ENCODE results near the gene ZMAT2. TPM values are rescaled to one million over a fixed set of nuclear protein-coding genes. Genes with fewer than 3 reads are reported as not detected.

The ZMAT2 gene
- total and polyA plus RNA-seq, 12 donors = 24.6 to 122 (median 51.6) TPM

DNA sequence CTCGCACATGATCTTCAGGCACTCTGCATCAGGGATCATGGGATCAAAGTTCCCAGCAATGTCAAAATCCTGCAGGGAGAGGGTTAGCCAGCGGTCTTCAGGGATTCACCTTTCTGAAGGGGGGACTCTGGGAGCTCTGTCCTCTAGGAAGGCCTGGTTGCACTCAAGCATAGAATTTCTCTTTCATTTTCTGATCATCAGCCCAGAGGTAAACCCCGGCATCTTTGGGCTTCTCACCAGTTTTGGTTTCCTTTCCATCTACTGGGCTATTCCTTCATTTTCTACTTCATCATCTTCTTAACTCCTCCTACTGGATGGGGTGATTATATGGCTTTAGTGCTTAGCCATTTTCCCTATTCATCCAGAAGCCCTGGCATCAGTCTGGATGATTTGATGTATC, 22.3 kb upstream of the ZMAT2 start:
- no peak for DNase-seq
- Histone ChIP-seq H3K4me1 (replicated peaks in 1 of 2) (peaks cover 0 to 3% of the 10 kb centered on the region in 2 donors), H3K9me3 (replicated peaks in 1 of 3) (no peaks in the 10 kb centered on the region), H3K4me3 (no peak overlapping the region), H3K27ac (no peak overlapping the region), H3K36me3 (replicated peaks in 1 of 2) (peaks cover 0 to 83% of the 10 kb centered on the region in 2 donors), H3K27me3 (no peaks in the 10 kb centered on the region)
- WGBS, 4 donors = 81 to 87% (median 85%) methylated on average over 3 of the region's 3 CpGs
- intact Hi-C loops (cut with DNase I) = no loop called here
- TF ChIP-seq, protein P1, sequence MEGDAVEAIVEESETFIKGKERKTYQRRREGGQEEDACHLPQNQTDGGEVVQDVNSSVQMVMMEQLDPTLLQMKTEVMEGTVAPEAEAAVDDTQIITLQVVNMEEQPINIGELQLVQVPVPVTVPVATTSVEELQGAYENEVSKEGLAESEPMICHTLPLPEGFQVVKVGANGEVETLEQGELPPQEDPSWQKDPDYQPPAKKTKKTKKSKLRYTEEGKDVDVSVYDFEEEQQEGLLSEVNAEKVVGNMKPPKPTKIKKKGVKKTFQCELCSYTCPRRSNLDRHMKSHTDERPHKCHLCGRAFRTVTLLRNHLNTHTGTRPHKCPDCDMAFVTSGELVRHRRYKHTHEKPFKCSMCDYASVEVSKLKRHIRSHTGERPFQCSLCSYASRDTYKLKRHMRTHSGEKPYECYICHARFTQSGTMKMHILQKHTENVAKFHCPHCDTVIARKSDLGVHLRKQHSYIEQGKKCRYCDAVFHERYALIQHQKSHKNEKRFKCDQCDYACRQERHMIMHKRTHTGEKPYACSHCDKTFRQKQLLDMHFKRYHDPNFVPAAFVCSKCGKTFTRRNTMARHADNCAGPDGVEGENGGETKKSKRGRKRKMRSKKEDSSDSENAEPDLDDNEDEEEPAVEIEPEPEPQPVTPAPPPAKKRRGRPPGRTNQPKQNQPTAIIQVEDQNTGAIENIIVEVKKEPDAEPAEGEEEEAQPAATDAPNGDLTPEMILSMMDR (IDR thresholded peaks at IDR 0.05) = no peak
- TF ChIP-seq POLR2A (IDR thresholded peaks at IDR 0.05) = no peak

DNA sequence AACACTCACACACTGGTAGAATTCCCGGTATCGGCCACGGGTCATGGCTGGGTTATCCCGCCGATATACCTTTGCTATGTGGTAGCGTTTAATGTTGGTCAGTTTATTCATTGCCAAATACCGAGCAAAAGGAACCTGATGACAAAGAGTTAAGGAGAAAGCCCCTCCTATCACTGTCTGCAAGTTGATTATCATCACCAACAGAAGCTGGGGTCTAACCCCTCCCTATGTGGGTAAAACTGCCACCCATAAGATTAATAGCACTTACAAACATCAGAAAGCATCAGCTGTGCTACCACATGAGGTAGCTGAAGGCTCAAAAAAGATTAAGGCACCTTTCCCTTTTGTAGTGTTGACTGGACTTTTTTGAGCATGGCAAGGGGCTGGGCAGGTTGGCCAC, 21.3 kb upstream of the ZMAT2 start:
- DNase-seq = no peak
- intact Hi-C loops (cut with DNase I) = no loop called here
- Histone ChIP-seq H3K27ac (no peak overlapping the region), H3K4me3 (no peak overlapping the region), H3K9me3 (replicated peaks in 1 of 3) (no peaks in the 10 kb centered on the region), H3K4me1 (replicated peaks in 1 of 2) (peaks cover 0 to 3% of the 10 kb centered on the region in 2 donors), H3K36me3 (replicated peaks in 1 of 2) (peaks cover 0 to 78% of the 10 kb centered on the region in 2 donors), H3K27me3 (no peaks in the 10 kb centered on the region)
- WGBS, 4 donors = 95 to 98% (median 96%) methylated on average over 7 of the region's 7 CpGs
- TF ChIP-seq, protein P1 (IDR thresholded peaks at IDR 0.05) = no peak
- no peak for TF ChIP-seq POLR2A (IDR thresholded peaks at IDR 0.05)

DNA sequence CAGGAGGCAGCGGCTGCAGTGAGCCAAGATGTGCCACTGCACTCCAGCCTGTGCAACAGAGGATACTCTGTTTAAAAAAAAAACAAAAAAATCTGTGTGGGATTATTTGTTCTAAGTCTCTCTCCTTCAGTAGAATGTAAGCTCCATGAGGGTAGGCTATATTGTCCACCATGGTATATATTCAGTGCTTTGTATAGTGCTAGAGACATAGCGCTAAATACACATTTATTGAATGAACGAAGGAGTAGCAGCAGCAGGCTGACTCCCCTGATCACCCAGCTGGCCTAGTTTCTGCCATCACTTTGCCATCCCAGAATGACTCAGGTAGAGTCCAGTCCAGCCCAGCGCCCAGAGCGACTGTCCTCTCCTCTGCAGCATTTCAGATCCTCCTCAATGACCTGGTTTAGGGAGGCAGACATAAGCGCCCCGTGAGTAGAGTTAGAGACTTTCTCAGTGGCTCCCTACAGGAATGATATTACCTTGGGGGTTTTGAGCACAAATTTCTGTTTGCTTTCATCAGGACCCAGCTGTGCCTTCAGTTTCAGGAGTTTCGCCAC, 9.8 kb upstream of the ZMAT2 start:
- Histone ChIP-seq H3K27me3 (no peaks in the 10 kb centered on the region), H3K9me3 (replicated peaks in 1 of 3) (no peaks in the 10 kb centered on the region), H3K4me3 (peak overlapping the region in 2 of 4 donors; percentile 78 to 85), H3K4me1 (replicated peaks in 1 of 2) (peaks cover 22 to 33% of the 10 kb centered on the region in 2 donors), H3K36me3 (replicated peaks in 1 of 2) (peaks cover 0 to 35% of the 10 kb centered on the region in 2 donors), H3K27ac (peak overlapping the region in 4 of 5 donors; percentile 71 to 90 (median 82))
- WGBS, 4 donors = 44 to 55% (median 49%) methylated on average over 8 of the region's 8 CpGs
- peak in 1 of 7 donors; percentile 18 for DNase-seq
- intact Hi-C loops (cut with DNase I) = loop anchor here in 1 of 2 donors (10.0 kb wide), 1 partner anchor 146 kb away; the partner anchor contains the start of gene EIF4EBP3
- TF ChIP-seq, protein P1 (IDR thresholded peaks at IDR 0.05) = no peak

DNA sequence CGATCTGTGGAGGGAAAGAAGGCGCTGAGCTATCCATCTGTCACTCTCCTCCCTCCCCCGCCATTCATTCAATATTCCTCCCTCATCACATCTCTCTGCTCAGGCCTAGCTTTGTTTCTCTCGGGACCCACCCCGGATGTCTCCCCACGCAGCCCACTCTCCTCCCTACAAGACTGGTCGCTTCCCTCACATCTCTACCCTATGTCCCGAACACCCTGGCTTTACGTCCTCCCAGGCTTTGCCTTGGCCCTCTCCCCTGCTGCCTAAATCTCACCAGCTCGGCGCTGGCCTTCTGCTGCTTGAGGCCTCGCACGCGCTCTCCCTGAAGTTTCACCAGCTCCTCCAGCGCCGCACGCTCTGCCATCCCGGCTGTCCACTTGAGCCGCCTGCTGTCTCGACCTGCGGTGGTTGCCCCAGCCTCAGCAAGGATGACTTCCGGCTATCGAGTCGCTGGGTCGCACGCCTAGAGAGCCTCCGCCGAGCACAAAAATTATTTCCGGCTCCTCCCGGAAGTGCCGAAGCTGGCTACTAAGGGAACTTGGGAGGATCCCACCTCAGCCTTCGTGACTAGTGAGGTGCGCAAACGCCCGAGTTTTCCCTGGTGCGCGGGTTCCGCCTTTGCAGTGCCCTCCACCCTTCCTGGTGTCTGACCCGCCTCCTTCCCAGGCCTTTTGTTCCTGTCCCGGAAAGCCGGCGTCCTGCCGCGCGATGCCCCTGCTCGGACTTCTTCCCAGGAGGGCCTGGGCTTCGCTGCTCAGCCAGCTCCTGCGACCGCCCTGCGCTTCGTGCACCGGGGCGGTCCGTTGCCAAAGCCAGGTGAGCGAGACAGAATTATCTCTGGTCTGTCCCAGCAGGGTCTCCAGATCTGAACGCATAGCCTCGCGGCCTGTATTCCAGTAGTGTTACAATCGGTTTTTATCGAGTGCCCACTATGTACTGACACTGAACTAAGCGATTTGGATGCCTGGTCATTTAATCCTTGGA, 9.0 kb upstream of the ZMAT2 start, which contains the start of the genes HARS1 and HARS2:
TSS of gene HARS1 (minus strand) at position 430 of the 984 bp plus-strand sequence. CDS start at position 364, 66 bp downstream.
TSS of gene HARS2 (plus strand) at position 515 of the 984 bp plus-strand sequence. CDS start at position 709, 194 bp downstream.
- H3K27ac ChIP-seq = peak within 1 kb of the TSS; percentile 71 to 90 (median 80)
- H3K4me1 ChIP-seq (replicated peaks in 1 of 2) = peaks cover 22 to 33% of the 10 kb centered on the region in 2 donors
- peak; percentile 86 to 96 (median 93) for DNase-seq
- H3K4me3 ChIP-seq = peak within 1 kb of the TSS; percentile 25 to 95 (median 82)
- no peaks in the 10 kb centered on the region for H3K27me3 ChIP-seq
- intact Hi-C loops (cut with DNase I) = loop anchor here in 1 of 2 donors (10.0 kb wide), 1 partner anchor 146 kb away; the partner anchor contains the start of gene EIF4EBP3
- 0 to 1% (median 1%) methylated on average over 25 to 61 of the region's 61 CpGs for WGBS, 4 donors
- H3K9me3 ChIP-seq (replicated peaks in 1 of 3) = no peaks in the 10 kb centered on the region
- TF ChIP-seq, protein P1 (IDR thresholded peaks at IDR 0.05) = peak in 2 of 6 experiments; percentile 13 to 20
- peak in 1 of 2 donors; percentile 62 for TF ChIP-seq POLR2A (IDR thresholded peaks at IDR 0.05)
- peaks cover 0 to 42% of the 10 kb centered on the region in 2 donors for H3K36me3 ChIP-seq (replicated peaks in 1 of 2)

All from adrenal gland (tissue), 12 donors.